PFSK-1 (cell line): ENCODE measurements around the gene PRIMA1.

Experiments used
- FOXP2 ChIP-seq: optimal IDR thresholded peaks from 2 replicates; pipeline ENCODE3; 2011; ENCODE audit warnings: borderline replicate concordance, control low read depth, inconsistent platforms; ENCODE audit not compliant: insufficient read depth; ENCODE audit errors: extremely low read length, extremely low read depth
- POLR2AphosphoS5 ChIP-seq: IDR thresholded peaks from 2 replicates; pipeline ENCODE4 v1.6.1; 2012; ENCODE audit warnings: low read depth, mild to moderate bottlenecking, control low read depth, low read length, moderate library complexity
- SIN3A ChIP-seq: IDR thresholded peaks from 2 replicates; pipeline ENCODE4 v1.6.1; 2012; ENCODE audit warnings: mild to moderate bottlenecking, low read length, moderate library complexity, borderline replicate concordance; ENCODE audit not compliant: insufficient read depth
- TAF1 ChIP-seq: IDR thresholded peaks from 2 replicates; pipeline ENCODE4 v1.6.1; 2012; ENCODE audit warnings: low read length, control low read depth, borderline replicate concordance; ENCODE audit not compliant: insufficient read depth

GRCh38 chr14:93735206-93735605 is 53.1 kb downstream of the PRIMA1 start:
- TF ChIP-seq SIN3A, result no peak
- no peak for TF ChIP-seq POLR2AphosphoS5
- no peak for TF ChIP-seq TAF1
- no peak for TF ChIP-seq FOXP2
